HCT116 (cell line): Measurements from ENCODE around the gene SETD2. TPM values are rescaled to one million over a fixed set of nuclear protein-coding genes. Genes with fewer than 3 reads are reported as not detected.

ENCODE experiments used
- ATAC-seq: fragments of 200-7000 bp; cut with Tn5 transposase; 2 replicates; pipeline ENCODE4 v1.9.1; 2020; ENCODE audit warnings: mild to moderate bottlenecking, moderate library complexity
- BruUV-seq: library from RNA; stranded (reverse); fragments of 400-500 nt; replicated peaks from 2 replicates; lab custom pipeline; 2021; lab: Mats Ljungman, UMichigan
- CTCF ChIA-PET: fragments of 300-600 bp; sonication (Branson Sonifier 250); formaldehyde crosslinking; loops from one replicate; lab custom pipeline; 2021; ENCODE audit warnings: antibody characterized with exemption; lab: Charles Lee
- POLR2A ChIA-PET: fragments of 300-600, 350-600 bp; sonication (Branson Sonifier 250); formaldehyde crosslinking; loops from one replicate; lab custom pipeline; 2021; ENCODE audit warnings: antibody characterized with exemption; lab: Charles Lee
- RAD21 ChIA-PET, 2 experiments: fragments of 300-600 bp; sonication (Branson Sonifier 250); formaldehyde crosslinking; loops; one replicate each; lab custom pipeline; 2023; ENCODE audit warnings: low total read pairs in 2 of 2; ENCODE audit not compliant: uncharacterized antibody in 2 of 2, unreplicated experiment in 2 of 2, low non-redundant PET in 1 of 2; lab: Charles Lee
- DNase-seq: peaks from one replicate; pipeline ENCODE4 v3.0.0-alpha.2; 2010; ENCODE audit warnings: low read depth, low spot score
- H2AFZ ChIP-seq: fragments of 200-600 bp; shearing (Covaris generic), sonication (generic); 2 replicates; pipeline ENCODE4 v1.6.1; 2017; ENCODE audit warnings: low read depth, mixed run types, mixed read lengths, antibody characterized with exemption, low read length; ENCODE audit not compliant: poor library complexity, severe bottlenecking
- H3K27ac ChIP-seq: 2 replicates; pipeline ENCODE4 v1.5.1; 2012; ENCODE audit warnings: low read depth, low read length
- H3K27me3 ChIP-seq: fragments of 200-600 bp; sonication (generic); 2 replicates; pipeline ENCODE4 v1.6.1; 2016; ENCODE audit warnings: mixed run types, low read length, mixed read lengths; ENCODE audit not compliant: insufficient read depth
- H3K36me3 ChIP-seq, 2 experiments: fragments of 200-500 bp in 1 of 2; fragments of 200-600 bp in 1 of 2; sonication (Bioruptor generic) in 1 of 2; sonication (generic) in 1 of 2; 2 replicates each; pipeline versions ENCODE4 v1.5.1 to v1.6.1; 2014 to 2016; ENCODE audit warnings: low read length in 2 of 2, inconsistent platforms in 1 of 2, mixed read lengths in 1 of 2, mixed run types in 1 of 2; ENCODE audit not compliant: insufficient read depth in 2 of 2, control insufficient read depth in 1 of 2
- H3K4me1 ChIP-seq, 2 experiments: fragments of 200-600 bp in 1 of 2; sonication (generic) in 1 of 2; 2 replicates each; pipeline versions ENCODE4 v1.5.1 to v1.6.1; 2012 to 2017; ENCODE audit warnings: low read length in 2 of 2, inconsistent platforms in 1 of 2, mild to moderate bottlenecking in 1 of 2, mixed read lengths in 1 of 2, mixed run types in 1 of 2, moderate library complexity in 1 of 2; ENCODE audit not compliant: insufficient read depth in 2 of 2, control insufficient read depth in 1 of 2
- H3K4me2 ChIP-seq: fragments of 200-600 bp; sonication (generic); 2 replicates; pipeline ENCODE4 v1.6.1; 2017; ENCODE audit warnings: mixed run types, low read length, mixed read lengths
- H3K4me3 ChIP-seq, 2 experiments: fragments of 200-600 bp in 1 of 2; sonication (generic) in 1 of 2; replicated peaks in 1 of 2; 2 replicates each; pipeline ENCODE4 v1.5.1; 2011 to 2016; ENCODE audit warnings: low read length in 2 of 2, control low read depth in 1 of 2, low read depth in 1 of 2, mild to moderate bottlenecking in 1 of 2, mixed read lengths in 1 of 2, mixed run types in 1 of 2
- H3K79me2 ChIP-seq: fragments of 200-600 bp; sonication (generic); 2 replicates; pipeline ENCODE4 v1.6.1; 2017; ENCODE audit warnings: mild to moderate bottlenecking, mixed run types, low read length, moderate library complexity, mixed read lengths; ENCODE audit not compliant: insufficient read depth
- H3K9ac ChIP-seq: fragments of 200-600 bp; sonication (generic); 2 replicates; pipeline ENCODE4 v1.6.1; 2016; ENCODE audit warnings: low read length, mixed read lengths
- H3K9me2 ChIP-seq: fragments of 200-600 bp; sonication (generic), shearing (Covaris generic); 2 replicates; pipeline ENCODE4 v1.6.1; 2017; ENCODE audit warnings: mixed run types, mild to moderate bottlenecking, moderate library complexity; ENCODE audit not compliant: insufficient read depth
- H3K9me3 ChIP-seq, 2 experiments: fragments of 200-500 bp in 1 of 2; fragments of 200-600 bp in 1 of 2; sonication (Bioruptor generic) in 1 of 2; sonication (generic) in 1 of 2; 2 replicates each; pipeline ENCODE4 v1.6.1; 2014 to 2017; ENCODE audit warnings: low read length in 2 of 2, mixed read lengths in 2 of 2, inconsistent platforms in 1 of 2, low read depth in 1 of 2, mild to moderate bottlenecking in 1 of 2, mixed run types in 1 of 2, moderate library complexity in 1 of 2; ENCODE audit not compliant: control insufficient read depth in 1 of 2, insufficient read depth in 1 of 2
- H4K20me1 ChIP-seq: fragments of 200-600 bp; sonication (generic), shearing (Covaris generic); 2 replicates; pipeline ENCODE4 v1.6.1; 2017; ENCODE audit warnings: mixed run types, mild to moderate bottlenecking, moderate library complexity; ENCODE audit not compliant: insufficient read depth
- CBX3 ChIP-seq: IDR thresholded peaks from 2 replicates; pipeline ENCODE4 v1.6.1; 2012; ENCODE audit warnings: low read depth
- CEBPB ChIP-seq: IDR thresholded peaks from 2 replicates; pipeline ENCODE4 v1.6.1; 2012; ENCODE audit warnings: low read depth
- CTCF ChIP-seq, 3 experiments: fragments of 200-600 bp in 1 of 3; sonication (generic) in 1 of 3; IDR thresholded peaks in 2 of 3; conservative IDR thresholded peaks in 1 of 3; 2 replicates each; pipeline ENCODE4 v1.5.1; 2012 to 2017; ENCODE audit warnings: low read depth in 2 of 3, low read length in 2 of 3, antibody characterized with exemption in 1 of 3, borderline replicate concordance in 1 of 3, control low read depth in 1 of 3, mild to moderate bottlenecking in 1 of 3, mixed read lengths in 1 of 3, mixed run types in 1 of 3, moderate library complexity in 1 of 3; ENCODE audit not compliant: insufficient read depth in 1 of 3
- EGR1 ChIP-seq: IDR thresholded peaks from 2 replicates; pipeline ENCODE4 v1.6.1; 2012; ENCODE audit warnings: low read depth
- ELF1 ChIP-seq: IDR thresholded peaks from 2 replicates; pipeline ENCODE4 v1.6.1; 2012; ENCODE audit warnings: low read depth, borderline replicate concordance
- EZH2 ChIP-seq: fragments of 200-600 bp; sonication (generic); IDR thresholded peaks from 2 replicates; pipeline ENCODE4 v1.6.1; 2017; ENCODE audit warnings: antibody characterized with exemption, mixed run types
- EZH2phosphoT487 ChIP-seq: fragments of 200-600 bp; IDR thresholded peaks from 2 replicates; pipeline ENCODE4 v1.6.1; 2018; ENCODE audit warnings: antibody characterized with exemption, borderline replicate concordance
- FOSL1 ChIP-seq: IDR thresholded peaks from 2 replicates; pipeline ENCODE4 v1.6.1; 2012; ENCODE audit warnings: low read depth
- JUND ChIP-seq: IDR thresholded peaks from 2 replicates; pipeline ENCODE4 v1.6.1; 2012
- POLR2A ChIP-seq: IDR thresholded peaks from 2 replicates; pipeline ENCODE4 v1.7.0; 2011; ENCODE audit warnings: borderline replicate concordance; ENCODE audit not compliant: insufficient read depth, insufficient read length; ENCODE audit errors: extremely low read depth
- POLR2AphosphoS5 ChIP-seq: IDR thresholded peaks from 2 replicates; pipeline ENCODE4 v1.6.1; 2011; ENCODE audit warnings: mild to moderate bottlenecking, low read depth, low read length, moderate library complexity
- RAD21 ChIP-seq: IDR thresholded peaks from 2 replicates; pipeline ENCODE4 v1.6.1; 2012; ENCODE audit warnings: low read depth, mild to moderate bottlenecking
- SIN3A ChIP-seq: IDR thresholded peaks from 2 replicates; pipeline ENCODE4 v1.6.1; 2012; ENCODE audit warnings: low read depth
- SP1 ChIP-seq: IDR thresholded peaks from 2 replicates; pipeline ENCODE4 v1.6.1; 2012; ENCODE audit warnings: low read depth
- YY1 ChIP-seq: IDR thresholded peaks from 2 replicates; pipeline ENCODE4 v1.6.1; 2011; ENCODE audit warnings: low read length, low read depth, moderate library complexity, mild to moderate bottlenecking; ENCODE audit not compliant: insufficient replicate concordance; ENCODE audit errors: extremely low read depth
- ZFX ChIP-seq: fragments of 450-650 bp; IDR thresholded peaks from 2 replicates; pipeline ENCODE4 v1.6.1; 2017
- ZNF274 ChIP-seq: fragments of 200-500 bp; sonication (Bioruptor generic); IDR thresholded peaks from 2 replicates; pipeline ENCODE4 v1.6.1; 2014; ENCODE audit warnings: mild to moderate bottlenecking, low read depth, low read length, inconsistent platforms
- intact Hi-C: fragments of 100-400 bp; cut with micrococcal nuclease; formaldehyde crosslinking; loops from 2 replicates; pipeline ENCODE4 v1.10.0; 2022
- total RNA-seq: library from RNA; stranded (reverse); gene quantifications from one replicate; pipeline ENCODE4 v1.2.1, GENCODE V29; 2021; ENCODE audit not compliant: unreplicated experiment
- TF ChIP-seq, protein P1 (sequence below): IDR thresholded peaks from 2 replicates; pipeline ENCODE4 v1.6.1; 2011; ENCODE audit warnings: mild to moderate bottlenecking, low read length, moderate library complexity; ENCODE audit not compliant: insufficient replicate concordance; ENCODE audit errors: extremely low read depth
- TF ChIP-seq, protein P2 (sequence below): IDR thresholded peaks from 2 replicates; pipeline ENCODE4 v1.6.1; 2012
- TF ChIP-seq, protein P3 (sequence below): IDR thresholded peaks from 2 replicates; pipeline ENCODE4 v1.6.1; 2012

Gene SETD2
- total RNA-seq, 1 experiment from 2014 or later, result 33.0 TPM

- peaks cover 6 to 8% of the 10 kb centered on the region in 2 experiments; a peak in 1 of 4 replicates for H3K36me3 ChIP-seq
- no peaks in the 10 kb centered on the region for H3K4me1 ChIP-seq
- DNase-seq, result no peak
- H2AFZ ChIP-seq, result no peak overlapping the region
- H4K20me1 ChIP-seq, result no peaks in the 10 kb centered on the region
- ChIA-PET CTCF (no interaction called here), RAD21 (no interaction called here), POLR2A (no interaction called here)
- intact Hi-C loops, result no loop called here
- no peak for ATAC-seq
- H3K4me2 ChIP-seq, result no peak overlapping the region
- BruUV-seq, result no TSS peak
- H3K27ac ChIP-seq, result no peak overlapping the region
- no peak overlapping the region for H3K9ac ChIP-seq
- no peaks in the 10 kb centered on the region for H3K9me2 ChIP-seq
- H3K9me3 ChIP-seq, result no peaks in the 10 kb centered on the region
- TF ChIP-seq, protein P1, sequence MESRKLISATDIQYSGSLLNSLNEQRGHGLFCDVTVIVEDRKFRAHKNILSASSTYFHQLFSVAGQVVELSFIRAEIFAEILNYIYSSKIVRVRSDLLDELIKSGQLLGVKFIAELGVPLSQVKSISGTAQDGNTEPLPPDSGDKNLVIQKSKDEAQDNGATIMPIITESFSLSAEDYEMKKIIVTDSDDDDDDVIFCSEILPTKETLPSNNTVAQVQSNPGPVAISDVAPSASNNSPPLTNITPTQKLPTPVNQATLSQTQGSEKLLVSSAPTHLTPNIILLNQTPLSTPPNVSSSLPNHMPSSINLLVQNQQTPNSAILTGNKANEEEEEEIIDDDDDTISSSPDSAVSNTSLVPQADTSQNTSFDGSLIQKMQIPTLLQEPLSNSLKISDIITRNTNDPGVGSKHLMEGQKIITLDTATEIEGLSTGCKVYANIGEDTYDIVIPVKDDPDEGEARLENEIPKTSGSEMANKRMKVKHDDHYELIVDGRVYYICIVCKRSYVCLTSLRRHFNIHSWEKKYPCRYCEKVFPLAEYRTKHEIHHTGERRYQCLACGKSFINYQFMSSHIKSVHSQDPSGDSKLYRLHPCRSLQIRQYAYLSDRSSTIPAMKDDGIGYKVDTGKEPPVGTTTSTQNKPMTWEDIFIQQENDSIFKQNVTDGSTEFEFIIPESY, result no peak
- TF ChIP-seq CTCF (IDR thresholded peaks at IDR 0.05 in 2 of 3, conservative IDR thresholded peaks at IDR 0.05 in 1 of 3; ENCODE audit: borderline replicate concordance in 1 of 3, insufficient read depth in 1 of 3, low read depth in 2 of 3, low read length in 2 of 3) (no peak), EZH2phosphoT487 (no peak), SP1 (no peak), EGR1 (no peak), RAD21 (no peak), FOSL1 (no peak), ZFX (no peak), EZH2 (no peak), ELF1 (no peak), POLR2AphosphoS5 (no peak), JUND (no peak), YY1 (no peak), CEBPB (no peak), CBX3 (no peak), POLR2A (no peak), ZNF274 (no peak), SIN3A (no peak)
- TF ChIP-seq, protein P2, sequence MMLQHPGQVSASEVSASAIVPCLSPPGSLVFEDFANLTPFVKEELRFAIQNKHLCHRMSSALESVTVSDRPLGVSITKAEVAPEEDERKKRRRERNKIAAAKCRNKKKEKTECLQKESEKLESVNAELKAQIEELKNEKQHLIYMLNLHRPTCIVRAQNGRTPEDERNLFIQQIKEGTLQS, result no peak
- TF ChIP-seq, protein P3, sequence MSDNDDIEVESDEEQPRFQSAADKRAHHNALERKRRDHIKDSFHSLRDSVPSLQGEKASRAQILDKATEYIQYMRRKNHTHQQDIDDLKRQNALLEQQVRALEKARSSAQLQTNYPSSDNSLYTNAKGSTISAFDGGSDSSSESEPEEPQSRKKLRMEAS, result no peak
- H3K79me2 ChIP-seq, result no peaks in the 10 kb centered on the region; the same call in 1 of the 2 replicates
- no peaks in the 10 kb centered on the region for H3K27me3 ChIP-seq
- no peak overlapping the region for H3K4me3 ChIP-seq
These were observed 60.3 kb downstream of the SETD2 start for GRCh38 chr3:47103619-47104018.
